ENCODE measurements around the gene TGFBR3.

TGFBR3 gene

GRCh38 chr1:91640877-91641526 is 244.9 kb downstream of the TGFBR3 start:
- no peak for DNase-seq (ENCODE audit: low read depth in 2 of 2)

DNA sequence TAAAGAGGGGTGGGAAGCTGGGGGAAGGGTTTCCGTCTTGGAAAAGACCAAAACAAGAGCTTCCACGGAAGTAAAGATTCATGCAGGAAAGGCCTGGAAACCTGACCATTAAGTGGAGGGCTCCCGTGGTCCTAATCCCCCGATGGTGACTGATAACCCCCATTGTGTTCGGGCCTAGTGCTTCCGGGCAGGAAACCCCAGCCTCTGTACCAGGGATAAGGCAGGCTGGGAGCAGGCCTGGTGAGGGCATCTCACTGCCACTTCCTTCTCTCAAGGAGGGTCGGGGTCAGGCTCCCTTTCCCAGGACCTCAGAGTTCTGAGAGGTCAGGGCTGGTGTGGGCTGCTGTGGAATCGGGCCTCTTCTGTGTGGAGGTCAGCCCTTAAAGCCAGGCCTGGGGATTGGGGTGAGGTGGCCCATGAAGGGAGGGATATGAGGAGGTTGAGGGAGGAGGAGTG is 248.4 kb downstream of the TGFBR3 start:
- DNase-seq (ENCODE audit: low read depth in 2 of 2) = no peak

GRCh38 chr1:91635763-91636162 is 250.2 kb downstream of the TGFBR3 start:
- no peak for DNase-seq (ENCODE audit: low read depth in 2 of 2)

DNA sequence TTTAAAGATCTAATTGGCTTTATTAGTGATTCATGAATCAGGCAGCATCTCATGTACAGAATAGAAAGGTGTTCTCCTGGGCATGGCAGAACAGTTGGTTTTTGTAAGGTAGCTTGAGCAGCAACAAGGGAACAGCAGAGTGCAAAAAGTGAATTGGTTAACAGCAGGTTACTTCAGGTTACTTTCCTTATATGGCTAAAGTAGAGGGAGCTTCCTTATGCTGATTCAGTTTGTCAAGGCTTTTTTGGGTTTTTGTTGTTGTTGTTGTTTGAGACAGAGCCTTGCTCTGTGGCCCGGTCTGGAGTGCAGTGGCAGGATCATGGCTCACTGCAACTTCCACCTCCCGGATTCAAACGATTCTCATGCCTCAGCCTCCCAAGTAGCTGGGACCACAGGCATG is 252.5 kb downstream of the TGFBR3 start:
- no peak for DNase-seq (ENCODE audit: low read depth in 2 of 2)

GRCh38 chr1:91631718-91632330 is 254.1 kb downstream of the TGFBR3 start:
- no peak for DNase-seq (ENCODE audit: low read depth in 2 of 2)

DNA sequence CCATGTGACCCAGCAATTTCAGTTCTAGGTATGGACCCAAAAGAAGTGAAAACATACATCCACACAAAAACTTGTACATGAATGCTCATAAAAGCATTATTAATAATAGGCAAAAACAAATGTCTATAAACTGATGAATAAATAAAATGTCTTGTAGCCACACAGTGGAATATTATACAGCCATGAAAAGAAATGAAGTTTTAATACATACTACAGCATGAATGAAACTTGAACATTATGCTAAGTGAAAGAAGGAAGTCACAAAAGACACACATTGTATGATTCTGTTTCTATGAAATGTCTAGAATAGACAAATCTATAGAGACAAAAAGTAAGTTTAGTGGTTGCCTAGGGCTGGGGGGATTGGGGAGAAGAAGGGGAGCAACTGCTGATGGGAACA is 255.1 kb downstream of the TGFBR3 start:
- no peak for DNase-seq (ENCODE audit: low read depth in 2 of 2)
